Measurements from ENCODE around the gene FOXP1. TPM values are rescaled to one million over a fixed set of nuclear protein-coding genes. Genes with fewer than 3 reads are reported as not detected.

The FOXP1 gene
- total RNA-seq, 1 experiment from 2014 or later, result 75.3 TPM

DNA sequence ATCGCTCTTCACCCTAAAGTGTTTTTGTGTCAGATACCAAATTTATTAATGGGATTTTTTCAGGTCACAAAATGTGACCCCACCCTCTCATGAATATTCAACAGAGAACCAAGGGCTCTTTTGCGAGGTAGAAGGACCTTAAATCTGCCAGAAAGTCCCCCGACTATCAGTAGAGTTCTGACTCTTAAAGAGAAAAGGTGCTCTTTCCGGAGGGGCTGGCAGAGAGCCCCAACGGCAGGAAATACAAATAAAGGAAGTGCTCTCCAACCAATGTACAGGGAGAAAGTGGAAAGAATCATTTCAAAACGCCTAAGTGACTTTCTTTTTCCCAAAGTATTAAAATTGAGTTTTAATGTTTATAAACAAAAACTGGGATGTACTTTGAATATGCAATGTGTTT lies 517.2 kb downstream of the FOXP1 start:
- Mint-ChIP-seq H3K27me3 (ENCODE audit: low read depth) (peaks cover 13% of the 10 kb centered on the region), H3K27ac (no peak overlapping the region), H3K36me3 (ENCODE audit: insufficient read depth in 1 of 3, low read depth in 3 of 3) (no peaks in the 10 kb centered on the region), H3K9me3 (no peaks in the 10 kb centered on the region), H3K4me3 (peak overlapping the region; percentile 68 to 88), H3K4me1 (peaks cover 59 to 60% of the 10 kb centered on the region in 2 experiments)
- no peaks in the 10 kb centered on the region for H3K79me1 ChIP-seq (ENCODE audit: insufficient read depth, low read depth, low read length, poor library complexity, severe bottlenecking)
- H2AFZ ChIP-seq (ENCODE audit: low read length), result no peak overlapping the region
- no peak for TF ChIP-seq CTCF (conservative IDR thresholded peaks at IDR 0.05)
- H2AK5ac ChIP-seq (ENCODE audit: insufficient read length, low read length), result no peak overlapping the region
- no peak overlapping the region for H3K56ac ChIP-seq (ENCODE audit: insufficient read length, low read depth, low read length)
- no peak overlapping the region for H3K14ac ChIP-seq (ENCODE audit: insufficient read depth, low read length)
- no peak overlapping the region for H3K23ac ChIP-seq (ENCODE audit: insufficient read length, low read depth, low read length)
- peaks cover 6% of the 10 kb centered on the region; the same call in 1 of the 2 replicates for H3K4me1 ChIP-seq (ENCODE audit: insufficient read depth, low read length)
- no peak overlapping the region for H3K18ac ChIP-seq (ENCODE audit: insufficient read length, low read depth, low read length)
- no peak overlapping the region for H3K9ac ChIP-seq (ENCODE audit: extremely low read depth, insufficient read length, low read length)
- no peaks in the 10 kb centered on the region for H4K20me1 ChIP-seq (ENCODE audit: control insufficient read depth, insufficient read depth, insufficient read length)
- no peak overlapping the region for H2BK12ac ChIP-seq (ENCODE audit: insufficient read length, low read depth, low read length)
- H3K4ac ChIP-seq (ENCODE audit: low read depth, low read length), result no peak overlapping the region
- H3K9me3 ChIP-seq (ENCODE audit: control insufficient read depth, low read depth, low read length), result no peaks in the 10 kb centered on the region
- no peak overlapping the region for H4K91ac ChIP-seq (ENCODE audit: insufficient read length, low read depth, low read length)
- H2BK20ac ChIP-seq (ENCODE audit: low read depth, low read length, poor library complexity, severe bottlenecking), result no peak overlapping the region
- H3K23me2 ChIP-seq (ENCODE audit: insufficient read length, low read depth, low read length, poor library complexity, severe bottlenecking), result peaks cover 17% of the 10 kb centered on the region
- H4K8ac ChIP-seq (replicated peaks; ENCODE audit: insufficient read length, low read depth, low read length), result no peak overlapping the region
- H3K27me3 ChIP-seq (ENCODE audit: insufficient read depth, low read length), result no peaks in the 10 kb centered on the region
- H3K27ac ChIP-seq (ENCODE audit: insufficient read length, low read depth, low read length), result no peak overlapping the region
- H4K5ac ChIP-seq (ENCODE audit: insufficient read length, low read depth, low read length), result no peak overlapping the region
- H2BK15ac ChIP-seq (ENCODE audit: low read depth, low read length), result no peak overlapping the region
- WGBS (ENCODE audit: extremely low coverage, insufficient read length, low lambda C conversion rate), result no CpG with 5 or more reads among the region's 6 CpGs
- no peak overlapping the region for H2BK120ac ChIP-seq (ENCODE audit: low read depth, low read length, poor library complexity, severe bottlenecking)
- DNase-seq, result no peak
- H3K4me2 ChIP-seq (ENCODE audit: insufficient read depth, insufficient read length, low read length), result peak overlapping the region; percentile 98
- H2BK5ac ChIP-seq (ENCODE audit: insufficient read length, low read length), result no peak overlapping the region
- no peak overlapping the region for H3T11ph ChIP-seq (ENCODE audit: low read length)
- H3K79me2 ChIP-seq (ENCODE audit: insufficient read depth, low read length), result no peaks in the 10 kb centered on the region; the same call in 1 of the 2 replicates

Data from H9 (cell line).